Uterus (tissue), 2 donors: ENCODE measurements around the gene DIDO1.

Experiments
- POLR2A ChIP-seq, 2 donors: fragments of 450-650 bp; IDR thresholded peaks; one replicate each; pipeline ENCODE4 v1.6.1; 2016; ENCODE audit warnings: antibody characterized with exemption in 2 of 2, mild to moderate bottlenecking in 1 of 2, moderate library complexity in 1 of 2
- TF ChIP-seq, protein P1 (sequence below), 4 experiments: fragments of 200-600 bp in 2 of 4; fragments of 450-650 bp in 2 of 4; sonication (generic) in 2 of 4; IDR thresholded peaks; one replicate each; pipeline ENCODE4 v1.5.1; 2016 to 2019; ENCODE audit warnings: antibody characterized with exemption in 4 of 4, mild to moderate bottlenecking in 2 of 4, moderate library complexity in 1 of 4

DNA sequence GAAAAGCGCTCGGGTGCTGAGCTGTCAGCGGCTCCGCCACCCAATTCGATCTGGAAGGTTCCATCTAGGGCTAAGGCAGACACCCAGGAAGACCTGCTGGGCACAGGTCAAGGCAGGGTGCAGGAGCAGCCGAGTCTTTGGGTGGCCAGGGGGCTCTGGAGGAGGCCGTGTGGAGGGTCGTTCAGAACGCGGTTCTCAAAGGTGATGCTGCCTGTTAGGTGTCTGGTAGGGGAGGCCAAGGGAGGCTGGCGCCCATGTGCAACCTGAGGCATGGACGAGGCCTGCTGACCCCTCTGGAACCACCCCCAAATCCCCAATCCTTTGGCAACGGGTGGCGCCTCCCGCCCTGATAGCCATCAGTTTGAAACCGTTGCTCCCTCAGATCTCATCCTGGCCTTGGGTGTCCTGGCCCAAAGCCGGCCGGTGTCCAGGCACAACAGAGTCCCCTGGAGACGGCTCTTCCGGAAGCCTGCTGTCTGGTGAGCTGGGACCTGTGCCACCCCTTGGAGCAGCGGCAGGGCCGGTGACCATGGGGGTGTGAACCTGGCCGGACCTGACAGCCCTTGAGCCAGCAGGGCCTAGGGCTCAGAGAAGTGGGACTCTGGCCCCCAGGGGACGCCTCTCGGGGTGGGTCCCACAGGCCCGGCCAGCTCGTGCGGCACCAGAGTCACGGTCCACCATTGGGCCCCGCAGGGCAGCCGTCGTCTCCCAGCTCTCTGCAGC lies 36.7 kb upstream of the DIDO1 start:
- TF ChIP-seq, protein P1, sequence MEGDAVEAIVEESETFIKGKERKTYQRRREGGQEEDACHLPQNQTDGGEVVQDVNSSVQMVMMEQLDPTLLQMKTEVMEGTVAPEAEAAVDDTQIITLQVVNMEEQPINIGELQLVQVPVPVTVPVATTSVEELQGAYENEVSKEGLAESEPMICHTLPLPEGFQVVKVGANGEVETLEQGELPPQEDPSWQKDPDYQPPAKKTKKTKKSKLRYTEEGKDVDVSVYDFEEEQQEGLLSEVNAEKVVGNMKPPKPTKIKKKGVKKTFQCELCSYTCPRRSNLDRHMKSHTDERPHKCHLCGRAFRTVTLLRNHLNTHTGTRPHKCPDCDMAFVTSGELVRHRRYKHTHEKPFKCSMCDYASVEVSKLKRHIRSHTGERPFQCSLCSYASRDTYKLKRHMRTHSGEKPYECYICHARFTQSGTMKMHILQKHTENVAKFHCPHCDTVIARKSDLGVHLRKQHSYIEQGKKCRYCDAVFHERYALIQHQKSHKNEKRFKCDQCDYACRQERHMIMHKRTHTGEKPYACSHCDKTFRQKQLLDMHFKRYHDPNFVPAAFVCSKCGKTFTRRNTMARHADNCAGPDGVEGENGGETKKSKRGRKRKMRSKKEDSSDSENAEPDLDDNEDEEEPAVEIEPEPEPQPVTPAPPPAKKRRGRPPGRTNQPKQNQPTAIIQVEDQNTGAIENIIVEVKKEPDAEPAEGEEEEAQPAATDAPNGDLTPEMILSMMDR (IDR thresholded peaks at IDR 0.05) = no peak
- no peak for TF ChIP-seq POLR2A (IDR thresholded peaks at IDR 0.05)
